Measurements from ENCODE around the gene OVCA2. TPM values are rescaled to one million over a fixed set of nuclear protein-coding genes. Genes with fewer than 3 reads are reported as not detected.

The OVCA2 gene
- total RNA-seq, 4 donors from 2014 or later: 7.9 to 27.4 (median 19.8) TPM

DNA sequence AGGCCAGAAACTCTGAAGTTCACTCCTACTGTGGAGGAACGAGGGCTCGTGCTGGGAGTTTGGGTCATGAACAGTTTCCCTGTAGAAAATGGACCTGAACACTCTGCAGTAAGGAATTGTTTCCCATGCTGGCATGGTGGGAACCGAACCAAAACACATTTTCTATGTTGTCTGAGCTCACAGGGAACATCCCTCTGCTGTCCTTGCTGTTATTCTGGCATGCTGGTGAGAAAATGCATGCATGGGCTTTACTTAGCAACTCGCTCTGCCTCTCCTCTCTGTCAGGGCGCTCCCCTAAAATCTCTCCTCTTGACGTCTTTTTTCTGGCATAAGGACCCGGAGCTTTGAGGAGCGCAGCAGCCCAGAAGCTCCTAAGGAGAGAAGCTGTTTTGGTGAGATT, 22.1 kb upstream of the OVCA2 start:
- no peak for DNase-seq
- Histone ChIP-seq H3K27ac (no peak overlapping the region), H3K36me3 (no peaks in the 10 kb centered on the region), H3K4me1 (peaks cover 0 to 11% of the 10 kb centered on the region in 2 donors), H3K4me3 (no peak overlapping the region), H3K9me3 (no peaks in the 10 kb centered on the region), H3K27me3 (no peaks in the 10 kb centered on the region)
- intact Hi-C loops (cut with DNase I; ENCODE audit: low total_unique reads): loop anchor here (5.0 kb wide), 1 partner anchor 112 kb away; no protein-coding TSS in a partner anchor
- TF ChIP-seq, protein P1, sequence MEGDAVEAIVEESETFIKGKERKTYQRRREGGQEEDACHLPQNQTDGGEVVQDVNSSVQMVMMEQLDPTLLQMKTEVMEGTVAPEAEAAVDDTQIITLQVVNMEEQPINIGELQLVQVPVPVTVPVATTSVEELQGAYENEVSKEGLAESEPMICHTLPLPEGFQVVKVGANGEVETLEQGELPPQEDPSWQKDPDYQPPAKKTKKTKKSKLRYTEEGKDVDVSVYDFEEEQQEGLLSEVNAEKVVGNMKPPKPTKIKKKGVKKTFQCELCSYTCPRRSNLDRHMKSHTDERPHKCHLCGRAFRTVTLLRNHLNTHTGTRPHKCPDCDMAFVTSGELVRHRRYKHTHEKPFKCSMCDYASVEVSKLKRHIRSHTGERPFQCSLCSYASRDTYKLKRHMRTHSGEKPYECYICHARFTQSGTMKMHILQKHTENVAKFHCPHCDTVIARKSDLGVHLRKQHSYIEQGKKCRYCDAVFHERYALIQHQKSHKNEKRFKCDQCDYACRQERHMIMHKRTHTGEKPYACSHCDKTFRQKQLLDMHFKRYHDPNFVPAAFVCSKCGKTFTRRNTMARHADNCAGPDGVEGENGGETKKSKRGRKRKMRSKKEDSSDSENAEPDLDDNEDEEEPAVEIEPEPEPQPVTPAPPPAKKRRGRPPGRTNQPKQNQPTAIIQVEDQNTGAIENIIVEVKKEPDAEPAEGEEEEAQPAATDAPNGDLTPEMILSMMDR (IDR thresholded peaks at IDR 0.05): no peak
- TF ChIP-seq POLR2A (IDR thresholded peaks at IDR 0.05): no peak

DNA sequence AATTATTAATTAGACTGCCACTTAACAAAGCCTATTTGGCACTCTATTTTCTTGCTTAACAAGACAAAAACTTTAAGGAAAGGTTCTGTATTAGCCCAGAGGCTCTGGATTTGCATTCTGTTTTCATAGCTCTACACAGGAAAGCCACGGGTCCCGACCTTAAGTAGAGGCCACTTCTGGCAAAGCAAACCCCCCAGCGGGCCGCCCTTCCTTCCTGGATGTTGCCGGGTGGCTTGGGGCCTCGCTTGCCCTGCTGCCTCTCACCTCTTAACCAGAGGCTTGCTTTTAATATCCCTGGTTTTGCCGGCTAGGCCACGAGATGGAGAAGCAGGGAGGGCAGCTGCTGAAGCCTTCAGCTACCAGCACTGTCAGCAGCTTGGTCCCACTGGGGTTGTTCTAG, 21.1 kb upstream of the OVCA2 start:
- intact Hi-C loops (cut with DNase I; ENCODE audit: low total_unique reads): loop anchor here (5.0 kb wide), 1 partner anchor 113 kb away; no protein-coding TSS in a partner anchor
- no peak overlapping the region for H3K4me3 ChIP-seq
- no peak for DNase-seq
- H3K27ac ChIP-seq: no peak overlapping the region
- no peaks in the 10 kb centered on the region for H3K27me3 ChIP-seq
- H3K4me1 ChIP-seq: peaks cover 0 to 16% of the 10 kb centered on the region in 2 donors
- no peaks in the 10 kb centered on the region for H3K9me3 ChIP-seq
- no peak for TF ChIP-seq POLR2A (IDR thresholded peaks at IDR 0.05)
- TF ChIP-seq, protein P1 (IDR thresholded peaks at IDR 0.05): no peak
- H3K36me3 ChIP-seq: no peaks in the 10 kb centered on the region

DNA sequence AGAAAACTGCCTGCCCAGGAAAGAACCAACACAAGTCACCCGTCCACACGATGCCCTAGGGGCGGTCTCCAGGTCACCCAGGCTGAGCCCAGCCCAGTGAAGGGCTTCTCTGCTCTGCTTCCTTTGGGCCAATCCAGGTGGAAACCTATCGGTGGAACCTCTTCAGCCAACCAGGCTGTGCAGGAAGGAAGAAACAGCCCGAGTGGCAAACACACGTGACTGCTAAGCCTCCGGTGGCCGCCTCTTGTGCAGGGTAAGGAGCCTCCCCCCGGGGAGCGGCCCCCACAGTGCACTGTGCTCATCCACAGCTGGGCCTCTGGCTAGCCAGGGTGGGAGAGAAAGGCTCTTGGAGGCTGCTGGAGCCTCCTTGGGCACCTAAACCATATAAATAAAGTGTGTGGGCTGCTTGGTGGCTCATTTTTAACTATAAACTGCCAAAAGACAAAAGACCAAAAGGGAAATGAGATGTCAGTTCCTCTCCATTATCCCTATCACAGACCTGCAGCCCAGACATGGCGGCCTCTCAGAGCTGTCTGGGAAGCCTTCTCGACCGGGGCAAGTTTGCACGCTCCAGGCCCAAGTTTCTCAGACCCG, 19.1 kb upstream of the OVCA2 start:
- no peak overlapping the region for H3K4me3 ChIP-seq
- H3K27me3 ChIP-seq: no peaks in the 10 kb centered on the region
- DNase-seq: no peak
- H3K27ac ChIP-seq: no peak overlapping the region
- H3K9me3 ChIP-seq: no peaks in the 10 kb centered on the region
- H3K36me3 ChIP-seq: no peaks in the 10 kb centered on the region
- TF ChIP-seq POLR2A (IDR thresholded peaks at IDR 0.05): no peak
- TF ChIP-seq, protein P1 (IDR thresholded peaks at IDR 0.05): no peak
- H3K4me1 ChIP-seq: peaks cover 0 to 17% of the 10 kb centered on the region in 2 donors
- intact Hi-C loops (cut with DNase I; ENCODE audit: low total_unique reads): loop anchor here (5.0 kb wide), 1 partner anchor 115 kb away; no protein-coding TSS in a partner anchor

DNA sequence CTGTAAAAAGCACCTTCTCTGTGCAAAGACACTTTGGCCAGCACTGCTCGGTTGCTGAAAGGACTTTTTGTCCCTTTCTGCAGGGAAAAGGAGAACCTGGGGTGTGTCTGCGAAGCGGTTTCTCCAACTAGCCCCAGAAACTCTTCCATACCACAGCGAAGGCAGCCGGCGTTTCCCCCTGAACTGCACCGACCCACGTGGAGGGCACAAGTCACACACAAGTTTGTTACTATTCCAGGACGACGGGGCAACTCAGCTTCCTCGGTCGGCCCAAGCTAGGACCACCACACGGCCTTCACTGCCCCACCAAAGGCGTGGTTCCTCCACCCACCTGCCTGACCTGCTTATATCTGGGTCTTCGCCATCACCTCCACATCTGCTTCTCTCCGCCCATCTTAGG, 18.6 kb upstream of the OVCA2 start:
- Histone ChIP-seq H3K9me3 (no peaks in the 10 kb centered on the region), H3K36me3 (no peaks in the 10 kb centered on the region), H3K4me1 (peaks cover 0 to 17% of the 10 kb centered on the region in 2 donors), H3K27me3 (no peaks in the 10 kb centered on the region), H3K4me3 (no peak overlapping the region), H3K27ac (no peak overlapping the region)
- TF ChIP-seq POLR2A (IDR thresholded peaks at IDR 0.05): no peak
- TF ChIP-seq, protein P1 (IDR thresholded peaks at IDR 0.05): no peak
- DNase-seq: no peak
- intact Hi-C loops (cut with DNase I; ENCODE audit: low total_unique reads): loop anchor here (5.0 kb wide), 1 partner anchor 116 kb away; no protein-coding TSS in a partner anchor

DNA sequence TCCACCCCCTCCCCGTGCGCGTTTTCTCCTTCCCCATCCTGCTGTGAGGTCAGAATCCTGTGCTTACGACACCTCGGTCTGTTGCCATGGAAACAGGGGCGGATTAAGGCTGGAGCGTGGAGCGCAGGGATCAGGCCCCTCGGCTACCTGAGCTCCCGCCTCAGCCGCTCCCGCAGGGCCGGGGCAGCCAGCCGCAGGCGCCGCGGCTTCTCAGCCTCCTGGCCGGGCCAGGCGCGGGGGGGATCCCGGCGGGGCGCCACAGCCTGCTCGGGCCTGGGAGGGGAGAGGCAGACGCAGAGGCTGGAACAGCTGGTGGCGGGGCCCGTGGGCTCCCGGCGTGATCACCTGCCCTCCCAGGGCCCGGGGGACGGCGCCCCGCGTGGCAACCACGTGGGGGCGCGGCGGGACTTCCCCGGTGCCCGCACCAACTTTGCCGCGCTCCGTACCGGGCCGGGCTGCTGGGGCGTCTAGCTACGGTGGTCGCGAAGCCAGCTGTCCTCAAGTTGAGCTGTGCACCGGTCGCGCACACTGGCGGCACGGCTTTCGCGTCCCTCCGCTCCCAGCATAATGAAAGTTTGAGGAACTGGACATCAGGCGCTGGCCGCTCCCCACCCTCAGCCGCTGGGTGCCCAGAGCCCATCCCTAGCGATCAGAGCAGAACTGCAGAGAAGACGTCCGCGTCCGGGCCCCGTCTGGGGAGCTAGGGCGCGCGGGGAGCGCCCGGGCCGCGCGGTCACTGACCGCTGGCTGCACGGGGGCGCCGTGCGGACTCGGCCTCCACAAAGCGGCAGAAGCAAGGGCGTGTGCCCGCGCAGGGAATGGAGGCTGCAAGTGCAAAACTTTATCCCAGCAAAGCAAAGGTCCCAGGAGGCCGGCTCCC, 17.9 kb upstream of the OVCA2 start:
- DNase-seq: peak; percentile 54 to 61
- Histone ChIP-seq H3K4me3 (peak overlapping the region; percentile 38 to 44), H3K36me3 (no peaks in the 10 kb centered on the region), H3K4me1 (peaks cover 0 to 17% of the 10 kb centered on the region in 2 donors), H3K27me3 (no peaks in the 10 kb centered on the region), H3K9me3 (no peaks in the 10 kb centered on the region), H3K27ac (no peak overlapping the region)
- intact Hi-C loops (cut with DNase I; ENCODE audit: low total_unique reads): loop anchor here (5.0 kb wide), 1 partner anchor 117 kb away; no protein-coding TSS in a partner anchor
- TF ChIP-seq, protein P1 (IDR thresholded peaks at IDR 0.05): no peak
- peak in 1 of 2 donors; percentile 13 for TF ChIP-seq POLR2A (IDR thresholded peaks at IDR 0.05)
